ENCODE data around the gene PDCD2L. TPM values are rescaled to one million over a fixed set of nuclear protein-coding genes. Genes with fewer than 3 reads are reported as not detected.

Gene PDCD2L
- total RNA-seq, 2 experiments from 2014 or later, result 3.8 to 3.9 TPM

- H3K27ac Mint-ChIP-seq, result no peak overlapping the region
- H3K27me3 Mint-ChIP-seq, result no peaks in the 10 kb centered on the region
- H3K36me3 Mint-ChIP-seq (ENCODE audit: low read depth), result peaks cover 68% of the 10 kb centered on the region
- no peak overlapping the region for H3K4me3 Mint-ChIP-seq
- H3K27ac ChIP-seq (ENCODE audit: low read depth in 1 of 2, low read length in 2 of 2), result no peak overlapping the region
- ATAC-seq (ENCODE audit: poor library complexity) (no peak), DNase-seq (no peak)
- no peaks in the 10 kb centered on the region for H3K9me3 Mint-ChIP-seq
- no peaks in the 10 kb centered on the region for H3K9me3 ChIP-seq (ENCODE audit: control insufficient read depth in 1 of 2, insufficient read depth in 1 of 2, low read length in 2 of 2)
- H3K4me1 ChIP-seq (ENCODE audit: insufficient read depth, low read length), result peaks cover 4% of the 10 kb centered on the region
- H3K36me3 ChIP-seq (ENCODE audit: insufficient read depth, low read length), result peaks cover 66% of the 10 kb centered on the region
- H3K4me3 ChIP-seq (ENCODE audit: low read length), result no peak overlapping the region
- peaks cover 10% of the 10 kb centered on the region for H3K4me1 Mint-ChIP-seq (ENCODE audit: low read depth)
- ChIA-PET CTCF (interaction anchor here (1.1 kb wide), 1 partner anchor 14 kb away, joined by 5 read pairs; no protein-coding TSS in a partner anchor), POLR2A (no interaction called here)
- no peaks in the 10 kb centered on the region for H3K27me3 ChIP-seq (ENCODE audit: control insufficient read depth in 1 of 2, insufficient read depth in 2 of 2, low read length in 2 of 2)
- no peak for TF ChIP-seq CTCF (IDR thresholded peaks at IDR 0.05)
- intact Hi-C loops (cut with DNase I, micrococcal nuclease), result no loop called here
These were observed 30.5 kb upstream of the PDCD2L start for GRCh38 chr19:34373601-34374288.

- Histone ChIP-seq H3K9me3 (ENCODE audit: control insufficient read depth in 1 of 2, insufficient read depth in 1 of 2, low read length in 2 of 2) (no peaks in the 10 kb centered on the region), H3K4me3 (ENCODE audit: low read length) (no peak overlapping the region), H3K27ac (ENCODE audit: low read depth in 1 of 2, low read length in 2 of 2) (no peak overlapping the region), H3K27me3 (ENCODE audit: control insufficient read depth in 1 of 2, insufficient read depth in 2 of 2, low read length in 2 of 2) (no peaks in the 10 kb centered on the region), H3K36me3 (ENCODE audit: insufficient read depth, low read length) (peaks cover 66% of the 10 kb centered on the region), H3K4me1 (ENCODE audit: insufficient read depth, low read length) (no peaks in the 10 kb centered on the region)
- DNase-seq (no peak), ATAC-seq (ENCODE audit: poor library complexity) (no peak)
- H3K4me3 Mint-ChIP-seq, result no peak overlapping the region
- H3K4me1 Mint-ChIP-seq (ENCODE audit: low read depth), result peaks cover 10% of the 10 kb centered on the region
- intact Hi-C loops (cut with DNase I, micrococcal nuclease), result no loop called here
- POLR2A ChIA-PET, result interaction anchor here (0.6 kb wide), 1 partner anchor 257 kb away, joined by 3 read pairs; no protein-coding TSS in a partner anchor
- no peak for TF ChIP-seq CTCF (IDR thresholded peaks at IDR 0.05)
- no peak overlapping the region for H3K27ac Mint-ChIP-seq
- CTCF ChIA-PET, result interaction anchor here (0.7 kb wide), 1 partner anchor 211 kb away, joined by 3 read pairs; no protein-coding TSS in a partner anchor
- peaks cover 62% of the 10 kb centered on the region for H3K36me3 Mint-ChIP-seq (ENCODE audit: low read depth)
- H3K9me3 Mint-ChIP-seq, result no peaks in the 10 kb centered on the region
- H3K27me3 Mint-ChIP-seq, result no peaks in the 10 kb centered on the region
These were observed 28.6 kb upstream of the PDCD2L start for GRCh38 chr19:34375598-34375997.

- Histone ChIP-seq H3K27ac (ENCODE audit: low read depth in 1 of 2, low read length in 2 of 2) (no peak overlapping the region), H3K4me3 (ENCODE audit: low read length) (no peak overlapping the region), H3K36me3 (ENCODE audit: insufficient read depth, low read length) (peaks cover 78% of the 10 kb centered on the region), H3K4me1 (ENCODE audit: insufficient read depth, low read length) (no peaks in the 10 kb centered on the region), H3K27me3 (ENCODE audit: control insufficient read depth in 1 of 2, insufficient read depth in 2 of 2, low read length in 2 of 2) (no peaks in the 10 kb centered on the region), H3K9me3 (ENCODE audit: control insufficient read depth in 1 of 2, insufficient read depth in 1 of 2, low read length in 2 of 2) (no peaks in the 10 kb centered on the region)
- DNase-seq (no peak), ATAC-seq (ENCODE audit: poor library complexity) (no peak)
- TF ChIP-seq CTCF (IDR thresholded peaks at IDR 0.05), result no peak
- H3K27me3 Mint-ChIP-seq, result no peaks in the 10 kb centered on the region
- peaks cover 61% of the 10 kb centered on the region for H3K36me3 Mint-ChIP-seq (ENCODE audit: low read depth)
- intact Hi-C loops (cut with DNase I, micrococcal nuclease), result no loop called here
- H3K4me1 Mint-ChIP-seq (ENCODE audit: low read depth), result peaks cover 4% of the 10 kb centered on the region
- no peak overlapping the region for H3K4me3 Mint-ChIP-seq
- H3K9me3 Mint-ChIP-seq, result no peaks in the 10 kb centered on the region
- POLR2A ChIA-PET, result no interaction called here
- no peak overlapping the region for H3K27ac Mint-ChIP-seq
- CTCF ChIA-PET, result no interaction called here
These were observed 23.5 kb upstream of the PDCD2L start for GRCh38 chr19:34380639-34381241.

Measured in CD4-positive, alpha-beta T cell (primary cell).